Dermis blood vessel endothelial cell (primary cell): ENCODE data around the gene TTF1. TPM values are rescaled to one million over a fixed set of nuclear protein-coding genes. Genes with fewer than 3 reads are reported as not detected.

ENCODE experiments used
- DNase-seq: peaks from one replicate; pipeline ENCODE4 v3.0.0; 2010
- total RNA-seq: library from RNA; depleted of rRNA; stranded (reverse); fragments of >200 nt; gene quantifications from 2 replicates; pipeline ENCODE4 v1.2.3, GENCODE V29; 2014

Gene TTF1, protein sequence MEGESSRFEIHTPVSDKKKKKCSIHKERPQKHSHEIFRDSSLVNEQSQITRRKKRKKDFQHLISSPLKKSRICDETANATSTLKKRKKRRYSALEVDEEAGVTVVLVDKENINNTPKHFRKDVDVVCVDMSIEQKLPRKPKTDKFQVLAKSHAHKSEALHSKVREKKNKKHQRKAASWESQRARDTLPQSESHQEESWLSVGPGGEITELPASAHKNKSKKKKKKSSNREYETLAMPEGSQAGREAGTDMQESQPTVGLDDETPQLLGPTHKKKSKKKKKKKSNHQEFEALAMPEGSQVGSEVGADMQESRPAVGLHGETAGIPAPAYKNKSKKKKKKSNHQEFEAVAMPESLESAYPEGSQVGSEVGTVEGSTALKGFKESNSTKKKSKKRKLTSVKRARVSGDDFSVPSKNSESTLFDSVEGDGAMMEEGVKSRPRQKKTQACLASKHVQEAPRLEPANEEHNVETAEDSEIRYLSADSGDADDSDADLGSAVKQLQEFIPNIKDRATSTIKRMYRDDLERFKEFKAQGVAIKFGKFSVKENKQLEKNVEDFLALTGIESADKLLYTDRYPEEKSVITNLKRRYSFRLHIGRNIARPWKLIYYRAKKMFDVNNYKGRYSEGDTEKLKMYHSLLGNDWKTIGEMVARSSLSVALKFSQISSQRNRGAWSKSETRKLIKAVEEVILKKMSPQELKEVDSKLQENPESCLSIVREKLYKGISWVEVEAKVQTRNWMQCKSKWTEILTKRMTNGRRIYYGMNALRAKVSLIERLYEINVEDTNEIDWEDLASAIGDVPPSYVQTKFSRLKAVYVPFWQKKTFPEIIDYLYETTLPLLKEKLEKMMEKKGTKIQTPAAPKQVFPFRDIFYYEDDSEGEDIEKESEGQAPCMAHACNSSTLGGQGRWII
- total RNA-seq: 13.6 and 20.3 TPM in 2 replicates

DNA sequence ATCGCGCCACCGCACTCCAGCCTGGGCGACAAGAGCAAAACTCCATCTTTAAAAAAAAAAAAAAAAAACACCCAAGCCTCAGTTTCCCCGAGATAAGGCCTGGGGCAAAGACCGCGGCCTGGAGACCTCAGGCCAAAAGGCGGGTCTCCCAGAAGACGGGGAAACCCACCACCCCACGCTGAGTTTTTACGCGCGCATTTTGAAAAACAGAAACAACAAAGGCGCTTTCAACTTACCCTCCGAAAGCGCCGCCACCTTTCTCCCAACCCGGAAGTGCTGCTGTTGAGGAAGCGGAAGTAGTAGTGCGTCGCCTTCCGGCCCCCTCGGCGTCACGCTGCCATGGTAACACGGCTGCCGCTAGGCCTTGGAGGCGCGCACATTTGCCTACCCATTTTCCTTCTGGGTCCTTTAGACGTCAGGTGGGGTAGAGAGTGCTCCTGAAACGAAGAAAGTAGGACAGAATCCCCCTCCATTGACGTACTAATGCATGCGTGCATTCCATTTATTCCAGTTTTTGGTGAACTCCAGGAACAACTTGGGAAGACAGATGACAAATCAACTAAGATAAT lies at the start of gene TTF1:
Gene TTF1 (minus strand): TSS at position 287 of the 569 bp plus-strand sequence. CDS start 4,019 bp downstream, outside the sequence.
- DNase-seq: peak; percentile 95

DNA sequence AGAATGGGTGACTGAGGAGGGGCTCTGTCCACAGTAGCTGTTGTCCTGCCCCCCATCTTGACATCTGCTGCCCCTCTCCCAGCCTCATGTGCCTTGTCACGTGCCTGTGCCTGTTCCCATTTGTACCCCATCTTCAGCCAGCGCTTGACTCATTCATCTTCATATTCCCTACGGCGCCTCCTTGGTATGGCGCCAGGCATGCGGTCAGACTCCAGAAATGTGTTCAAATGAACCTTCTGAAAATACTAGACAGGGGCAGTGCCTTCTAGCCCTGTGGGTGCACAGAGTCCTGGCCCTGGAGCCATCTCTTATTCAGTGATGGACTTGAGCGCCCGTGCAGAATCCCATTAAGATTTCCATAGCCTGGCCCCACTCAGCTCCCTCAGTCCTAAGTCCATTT lies 49.6 kb upstream of the TTF1 start:
- no peak for DNase-seq

DNA sequence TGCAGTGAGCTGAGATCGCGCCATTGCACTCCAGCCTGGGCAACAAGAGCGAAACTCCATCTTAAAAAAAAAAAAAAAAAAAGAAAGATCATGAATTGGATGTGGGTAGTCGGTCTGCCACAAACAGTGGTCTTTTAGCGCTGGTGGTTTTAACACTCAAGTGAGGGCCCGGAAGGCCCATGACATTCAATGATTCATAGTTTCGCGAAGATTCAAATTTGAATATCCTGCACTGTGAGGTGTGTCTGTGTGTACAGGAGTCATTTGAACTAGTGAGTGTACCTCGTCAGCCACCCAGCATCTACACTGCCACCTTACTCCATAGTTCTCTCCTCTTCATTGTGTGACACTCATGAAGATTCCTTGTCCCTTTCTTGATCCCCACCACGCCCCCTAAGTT lies 44.6 kb upstream of the TTF1 start:
- no peak for DNase-seq

DNA sequence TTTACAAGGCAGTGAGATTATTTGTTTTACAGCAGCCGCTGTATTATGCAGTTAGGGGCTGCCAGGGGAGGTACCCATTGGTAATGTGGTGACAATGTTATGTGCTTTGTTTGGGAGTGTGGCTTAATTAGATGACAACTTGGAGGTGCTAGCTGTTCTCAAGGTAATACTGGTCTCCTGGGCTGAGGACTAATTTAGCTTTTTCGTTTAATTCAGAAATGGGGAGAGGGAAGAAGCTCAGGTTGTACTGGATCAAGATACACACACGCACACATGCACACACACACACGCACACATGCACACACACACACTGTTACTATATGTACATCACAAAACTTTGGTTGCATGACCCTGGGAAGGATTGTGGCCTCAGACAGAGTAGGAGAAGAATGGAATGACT lies 41.3 kb upstream of the TTF1 start:
- no peak for DNase-seq

DNA sequence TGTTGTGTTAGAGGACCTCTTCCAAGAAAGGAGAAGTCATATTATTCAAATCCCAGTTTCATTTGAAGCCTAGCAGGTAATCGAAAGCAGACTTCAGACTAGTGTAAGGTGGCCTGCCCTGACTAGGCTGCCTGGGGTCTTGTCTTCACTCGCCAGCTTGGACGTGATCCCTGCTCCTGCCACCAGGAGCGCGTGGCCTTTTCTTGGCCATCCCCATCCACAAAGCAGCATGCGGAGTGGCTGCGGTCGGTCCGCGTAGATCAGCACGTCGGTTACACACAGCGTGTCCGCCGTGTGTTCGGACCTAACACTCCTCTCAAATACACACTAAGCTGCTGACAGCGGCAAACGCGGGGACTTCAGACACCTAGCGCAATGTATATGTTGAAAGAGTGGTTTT lies 40.7 kb upstream of the TTF1 start:
- DNase-seq: peak; percentile 4

DNA sequence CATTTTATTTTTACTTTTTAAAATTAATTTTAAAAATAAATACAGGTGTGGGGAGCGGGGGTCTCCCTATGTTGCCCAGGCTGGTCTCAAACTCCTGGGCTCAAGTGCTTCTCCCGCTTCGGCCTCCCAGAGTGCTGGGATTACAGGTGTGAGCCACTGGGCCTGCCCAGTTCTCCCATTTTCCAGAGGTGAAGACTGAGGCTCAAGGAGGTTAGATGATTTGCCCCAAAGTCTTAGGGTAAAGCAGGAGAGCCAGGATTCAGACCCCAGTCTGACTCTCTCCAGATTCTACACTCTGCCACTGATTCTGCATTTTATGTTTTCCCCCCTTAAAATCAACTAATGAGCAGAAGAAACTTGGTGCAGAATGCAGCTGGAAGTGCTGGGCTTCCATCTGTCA lies 40.2 kb upstream of the TTF1 start:
- DNase-seq: no peak

DNA sequence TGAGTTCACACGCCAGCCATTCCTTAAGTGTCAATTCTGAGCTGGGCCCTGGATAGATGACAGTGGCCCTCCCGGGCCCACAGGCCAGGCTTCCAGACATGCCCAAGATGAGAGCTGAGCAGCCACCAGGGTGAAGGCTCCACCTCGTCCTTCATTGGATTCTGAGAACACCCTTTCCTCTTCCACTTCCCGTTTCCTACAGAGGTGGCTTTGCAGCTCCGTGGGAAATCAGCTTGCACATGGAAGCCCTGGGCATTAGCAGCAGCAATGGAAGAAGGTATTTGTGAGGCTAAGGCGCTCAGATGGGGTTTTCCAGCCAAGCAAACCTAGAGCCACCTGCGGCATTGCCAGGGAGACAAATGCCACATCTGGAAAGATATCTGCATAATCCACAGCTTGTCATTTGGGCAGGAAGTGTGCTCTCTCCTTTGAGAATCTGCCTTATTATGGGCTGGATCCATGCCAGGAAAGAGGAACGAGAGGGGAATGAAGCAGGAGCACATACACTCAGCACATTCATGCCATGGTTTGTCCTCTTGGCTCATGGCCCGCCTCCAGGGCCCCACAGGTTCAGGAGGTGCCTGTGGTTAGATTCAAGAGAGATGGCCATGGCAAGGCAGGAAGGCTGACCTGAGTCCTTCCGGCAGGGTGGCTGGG lies 37.4 kb upstream of the TTF1 start:
- no peak for DNase-seq

DNA sequence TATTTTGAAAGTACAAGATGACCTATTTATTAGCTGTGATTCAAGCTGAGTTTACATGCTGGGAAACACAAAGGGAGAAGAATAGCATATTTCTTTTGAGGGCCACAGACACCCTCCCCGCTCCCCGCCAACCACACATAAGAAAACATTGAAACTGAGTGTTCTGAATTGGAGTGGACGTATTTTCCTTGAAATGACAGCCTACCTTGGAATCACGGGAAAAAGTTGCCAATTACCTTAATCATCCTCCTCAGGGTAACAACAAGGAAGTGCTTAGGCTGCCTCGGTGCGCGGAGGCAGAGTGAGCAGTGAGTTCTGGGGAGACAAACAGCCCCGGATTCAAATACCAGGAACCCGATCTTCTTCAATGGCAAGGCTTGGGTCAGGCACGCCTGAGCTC lies 34.8 kb upstream of the TTF1 start:
- DNase-seq: no peak

DNA sequence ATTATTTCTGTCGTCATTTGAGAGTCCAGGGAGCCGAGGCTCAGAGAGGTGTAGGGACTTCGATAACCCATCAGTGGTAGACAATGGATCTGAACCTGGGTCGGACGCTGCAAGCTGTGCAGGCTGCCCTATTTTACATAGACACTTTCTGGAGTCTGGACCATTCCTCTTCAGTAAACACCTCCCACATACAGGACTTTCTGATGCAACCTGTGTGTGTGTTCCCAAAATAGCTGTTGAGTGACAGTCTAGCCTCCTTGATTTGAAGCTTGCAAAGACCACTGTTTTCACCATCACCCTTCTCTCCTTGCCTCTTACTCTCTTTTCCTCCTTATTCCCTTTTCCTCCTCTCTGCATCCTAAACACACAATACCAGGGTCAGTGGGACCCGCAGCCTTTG lies 34.1 kb upstream of the TTF1 start:
- no peak for DNase-seq

DNA sequence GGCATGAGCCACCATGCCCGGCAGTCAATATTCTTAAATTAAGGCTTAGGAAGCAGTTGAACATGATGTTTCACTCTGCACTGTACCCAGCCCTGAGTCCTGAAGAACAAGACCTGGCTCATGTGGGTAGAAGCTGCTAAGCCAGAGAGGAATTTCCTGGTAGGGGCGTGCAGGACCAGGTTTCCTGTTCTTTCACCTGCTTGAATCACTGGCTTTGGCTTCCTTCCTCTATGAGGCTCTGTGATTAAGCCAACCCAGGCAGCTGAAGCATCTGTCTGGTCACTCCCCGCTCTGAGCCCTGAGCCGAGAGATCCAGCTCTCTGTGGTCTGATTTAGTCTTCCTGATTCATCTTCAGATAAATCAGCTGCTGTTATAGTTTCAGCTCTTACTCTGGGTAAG lies 32.5 kb upstream of the TTF1 start:
- DNase-seq: peak; percentile 13

DNA sequence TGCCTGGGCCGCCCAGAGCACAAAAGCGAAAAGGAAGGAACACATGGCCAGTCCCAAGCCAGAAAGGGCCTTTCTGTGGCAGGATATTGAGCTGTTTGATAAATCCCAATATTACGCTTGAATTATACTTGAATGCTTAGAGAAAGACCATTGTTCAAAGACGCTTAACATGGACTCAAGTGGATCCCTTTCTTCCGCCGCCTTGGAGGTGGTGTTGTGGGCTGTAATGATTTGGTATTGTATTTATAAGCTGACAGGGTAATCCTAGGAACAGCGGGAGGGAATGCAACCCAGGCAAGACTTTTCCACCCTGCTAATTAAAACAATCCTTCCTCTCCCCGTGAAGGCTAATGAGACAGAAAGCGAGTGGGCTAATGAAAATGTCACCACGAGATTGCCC lies 28.2 kb upstream of the TTF1 start:
- DNase-seq: no peak

DNA sequence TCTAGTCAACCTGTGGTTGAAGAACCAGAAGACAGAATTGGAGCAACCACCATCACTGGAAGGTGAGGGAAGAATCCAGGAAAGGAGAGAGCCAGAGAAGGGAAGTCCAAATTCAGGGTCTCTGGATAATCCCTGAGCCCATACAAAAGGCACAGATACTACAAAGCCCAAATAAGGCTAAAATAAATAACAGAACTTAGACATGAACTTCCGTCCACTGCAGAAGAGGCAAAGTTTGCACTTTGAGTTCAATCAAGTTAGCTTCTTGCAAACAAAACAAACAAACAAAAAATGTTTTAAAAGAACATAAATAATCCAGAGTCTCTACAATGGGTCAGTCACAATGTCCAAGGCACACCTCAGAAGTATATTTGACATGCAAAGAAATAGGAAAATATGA lies 24.4 kb upstream of the TTF1 start:
- no peak for DNase-seq

DNA sequence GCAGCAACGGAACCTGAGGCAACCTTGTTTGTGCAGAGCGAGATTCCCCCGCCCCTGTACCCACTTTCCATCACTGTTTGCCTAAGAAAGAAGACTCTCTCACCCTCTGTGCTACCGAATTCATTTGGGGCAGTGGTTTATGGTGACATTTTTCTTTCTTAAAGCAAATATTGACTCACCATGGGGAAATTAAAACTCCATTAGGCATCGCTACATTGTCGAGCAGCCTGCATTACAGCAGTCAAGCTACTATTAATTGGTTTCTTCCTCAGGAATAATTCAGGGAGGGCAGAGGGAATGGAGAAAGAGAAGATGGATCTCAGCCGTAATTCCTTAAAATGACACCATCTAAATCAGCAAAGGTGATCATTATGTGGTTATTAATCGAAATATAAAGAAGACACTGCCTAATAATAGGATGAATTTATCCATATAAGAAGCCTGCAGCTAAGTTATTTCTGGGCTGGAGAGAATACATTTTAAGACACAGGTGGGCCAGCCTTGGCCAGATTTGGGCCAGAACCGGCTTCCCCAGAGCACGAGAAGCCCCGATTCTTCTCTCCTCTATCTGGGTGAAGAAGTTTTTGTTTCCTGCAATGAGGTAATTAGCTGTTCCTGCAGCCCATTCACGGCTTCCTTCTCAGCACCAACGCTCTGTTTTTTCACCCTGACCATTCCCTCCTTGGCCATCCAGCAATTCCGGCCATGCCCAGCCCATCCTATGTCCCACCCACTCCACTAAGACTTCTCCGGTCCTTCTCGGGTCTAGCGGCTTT lies 20.2 kb upstream of the TTF1 start:
- DNase-seq: no peak

DNA sequence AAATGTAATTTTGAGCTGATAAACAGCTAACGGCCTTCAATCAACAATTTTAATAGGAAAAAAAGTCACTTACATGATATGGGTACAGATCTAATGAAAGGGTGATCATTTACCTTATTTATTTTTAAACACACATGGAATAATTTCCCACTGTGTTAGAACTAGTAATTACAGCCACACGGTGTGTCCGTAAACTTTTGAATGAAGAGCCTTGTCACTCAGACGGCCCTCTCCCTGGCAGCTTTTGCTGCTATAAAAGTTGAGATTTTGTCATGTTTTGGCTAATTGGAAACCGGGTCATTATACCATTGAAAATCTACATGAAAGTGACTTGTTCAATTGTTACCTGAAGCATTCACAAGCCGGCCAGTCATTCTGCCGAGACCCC lies 19.0 kb upstream of the TTF1 start:
- DNase-seq: no peak

DNA sequence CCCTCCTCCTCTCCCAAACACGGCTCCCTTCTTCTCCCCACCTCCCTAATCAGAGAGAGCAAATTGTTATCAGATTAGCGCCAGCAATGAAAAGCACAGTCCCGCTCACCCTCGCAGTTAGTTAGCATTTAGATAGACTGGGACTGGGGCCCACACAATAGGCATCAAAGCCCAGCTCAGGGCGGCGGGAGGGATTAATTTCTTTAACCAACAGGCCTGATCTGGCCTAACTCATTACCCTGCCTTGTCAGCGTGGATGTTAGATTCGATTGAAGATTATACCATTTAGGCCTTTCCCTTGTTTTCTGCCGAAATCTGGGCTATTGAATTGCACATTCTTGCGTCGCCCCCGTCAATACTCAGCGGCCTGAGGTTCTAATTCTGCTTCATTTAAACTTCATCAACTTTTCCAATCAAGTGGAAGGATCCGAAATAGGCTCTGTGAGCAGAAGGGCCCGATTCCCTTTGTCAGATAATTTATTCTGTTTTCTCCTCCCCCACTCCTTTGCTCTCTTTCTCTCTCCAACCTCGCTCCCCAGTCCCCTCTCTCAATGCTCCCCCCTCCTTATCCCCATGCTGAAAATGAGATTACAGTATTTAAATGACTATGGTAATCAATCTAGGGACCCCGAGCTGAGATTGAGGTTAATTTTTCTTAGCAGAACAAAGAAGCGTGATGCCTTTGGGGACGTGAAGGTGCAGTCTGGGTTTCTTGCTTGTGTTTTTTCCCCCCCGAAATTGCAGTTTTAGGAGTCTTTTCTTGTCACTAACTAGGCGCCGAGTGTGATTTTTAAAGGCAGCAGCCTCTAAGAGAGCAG lies 18.4 kb upstream of the TTF1 start:
- DNase-seq: no peak

DNA sequence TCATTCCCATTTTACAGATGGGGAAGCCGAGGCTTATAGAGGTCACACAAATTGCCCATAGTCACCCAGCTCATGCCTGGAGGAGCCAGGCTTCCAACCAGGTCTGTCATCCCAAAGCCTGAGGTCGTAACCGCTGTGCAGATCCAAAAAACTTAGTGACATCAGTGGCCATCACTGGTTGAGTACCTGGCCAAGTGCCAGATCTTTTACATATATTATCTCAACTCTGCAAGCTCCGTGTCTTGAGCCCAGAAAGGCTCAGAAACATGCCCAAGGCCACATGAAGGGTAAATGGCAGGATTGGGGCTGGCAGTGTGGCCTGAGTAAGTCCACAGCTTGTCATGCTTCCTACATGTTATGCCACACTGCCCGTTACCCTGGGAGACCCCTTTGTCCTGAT lies 16.9 kb upstream of the TTF1 start:
- DNase-seq: no peak

DNA sequence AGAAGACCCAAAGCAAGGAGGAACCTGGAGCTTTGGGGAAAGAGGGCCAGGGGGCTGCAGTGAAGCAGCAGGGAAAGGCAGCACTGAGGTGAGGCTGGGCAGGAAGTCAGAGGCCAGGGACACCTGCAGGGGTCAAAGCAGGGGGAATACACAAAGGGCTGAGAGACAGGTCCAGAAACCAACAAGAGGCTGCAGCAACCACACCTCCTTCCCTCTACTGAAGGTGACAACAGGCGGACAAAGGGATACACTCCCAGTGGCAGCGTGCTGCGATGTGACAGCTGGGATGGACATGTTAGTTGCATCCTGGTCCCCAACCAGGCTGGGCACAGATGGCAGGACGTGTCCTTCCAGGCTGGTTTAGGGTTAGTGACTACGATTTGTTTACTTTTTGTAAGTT lies 15.9 kb upstream of the TTF1 start:
- no peak for DNase-seq

DNA sequence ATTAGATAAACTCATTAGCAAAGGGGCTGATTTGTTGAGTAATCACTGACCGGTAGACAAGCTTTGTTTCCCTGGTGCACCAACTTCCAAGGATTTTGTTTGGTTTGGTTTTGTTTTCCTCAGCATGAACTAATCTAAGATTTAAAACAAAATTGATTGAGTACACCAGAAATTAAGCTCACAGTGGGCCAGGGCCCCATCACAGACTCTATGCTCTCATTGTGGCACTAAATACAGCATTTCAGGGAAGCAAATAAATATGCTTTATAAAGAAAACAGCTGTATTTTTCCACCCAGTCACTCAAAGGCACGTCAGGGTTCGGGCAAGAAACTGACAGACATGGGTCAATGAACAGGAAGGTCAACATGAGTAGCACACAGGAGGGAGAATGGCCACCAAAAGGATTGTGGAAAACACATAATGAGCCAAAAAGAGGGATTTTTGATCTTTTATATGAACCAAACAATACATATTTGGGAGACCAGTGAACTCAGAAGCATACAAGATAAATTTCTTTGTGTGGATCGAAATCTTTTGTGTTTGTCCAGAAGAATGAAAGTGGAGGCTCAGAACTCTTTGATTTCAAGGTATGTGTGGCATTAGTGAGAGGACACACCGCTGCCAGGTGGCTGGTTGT lies 12.2 kb upstream of the TTF1 start:
- DNase-seq: no peak

DNA sequence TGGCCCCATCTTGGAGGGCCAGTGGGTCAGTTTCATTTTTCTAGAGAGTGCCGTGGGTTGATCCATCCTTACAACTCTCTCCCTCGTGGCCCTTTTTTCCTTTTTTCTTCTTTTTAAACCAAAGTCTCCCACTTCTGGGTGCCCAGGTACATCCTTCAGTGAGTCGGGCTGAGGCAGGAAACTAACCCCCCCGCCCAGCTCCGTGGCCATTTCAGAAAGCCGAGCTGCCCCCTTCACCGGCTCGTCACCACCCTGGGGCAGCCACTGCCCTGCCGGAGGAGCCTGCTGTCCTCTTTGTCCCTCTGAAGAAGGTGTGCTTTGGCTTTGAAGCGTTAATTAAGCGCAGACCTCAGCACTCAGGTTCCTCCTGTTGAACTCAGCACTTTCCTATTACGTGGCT lies 8.5 kb upstream of the TTF1 start:
- DNase-seq: no peak

DNA sequence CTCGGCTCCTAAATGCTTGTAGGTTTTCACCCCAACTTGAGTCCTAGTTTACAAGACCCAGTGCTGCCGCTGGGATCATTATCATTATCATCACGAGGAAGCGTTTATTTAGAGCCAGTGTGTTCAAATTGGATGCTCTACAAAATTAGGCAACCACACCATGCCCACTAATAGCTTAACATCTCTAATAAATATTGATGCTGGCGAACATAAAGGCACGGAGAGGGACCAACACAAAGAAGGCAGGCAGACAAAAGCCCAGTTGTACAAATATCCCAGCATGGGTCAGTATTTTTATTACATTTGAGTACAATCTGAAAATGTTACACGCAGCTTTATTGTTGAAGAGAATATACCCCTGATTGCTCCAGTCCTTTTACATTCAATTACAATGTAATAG lies 8.1 kb upstream of the TTF1 start:
- no peak for DNase-seq

DNA sequence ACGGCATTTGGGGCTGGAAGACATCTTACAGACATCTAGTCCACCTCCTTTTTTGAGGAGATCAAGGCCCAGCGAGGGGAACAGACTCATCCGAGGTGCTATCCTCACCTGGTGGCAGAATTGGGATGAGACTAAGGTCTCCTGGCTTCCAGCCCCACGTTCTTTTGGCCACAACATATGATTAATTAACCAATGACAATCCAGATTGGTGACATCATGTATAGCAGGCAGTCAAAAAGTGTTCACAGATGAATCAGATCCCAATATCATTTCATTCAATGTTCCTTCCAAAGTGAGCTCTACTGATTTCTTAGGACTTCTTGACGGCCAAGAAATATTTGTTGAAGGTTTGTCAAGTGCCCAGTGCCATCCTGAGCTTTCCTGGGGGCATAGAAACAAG lies 7.3 kb upstream of the TTF1 start:
- no peak for DNase-seq
